Spleen (tissue), 11 donors: Measurements from ENCODE around the gene FAM219A. TPM values are rescaled to one million over a fixed set of nuclear protein-coding genes. Genes with fewer than 3 reads are reported as not detected.
"Not testable (repeated sequence)": the region's sequence is repeated elsewhere in the genome, so short reads cannot be mapped to it uniquely, and the experiment has no call there.

Source experiments
- DNase-seq: peaks from one replicate; pipeline ENCODE4 v3.0.0-alpha.2; 2020
- H3K27ac ChIP-seq, 8 donors: fragments of 200-600 bp; sonication (generic) in 7 of 8; 1 replicate in 4 of 8; 2 replicates in 4 of 8; pipeline versions ENCODE4 v1.5.0 to v1.8.0; 2016 to 2021; ENCODE audit warnings: inconsistent platforms in 4 of 8, mild to moderate bottlenecking in 4 of 8, moderate library complexity in 1 of 8
- H3K27me3 ChIP-seq, 7 donors: fragments of 200-600 bp; sonication (generic) in 6 of 7; replicated peaks in 1 of 7; 1 replicate in 4 of 7; 2 replicates in 3 of 7; pipeline versions ENCODE4 v1.5.0 to v1.8.0; 2016 to 2021; ENCODE audit warnings: inconsistent platforms in 3 of 7, mild to moderate bottlenecking in 1 of 7
- H3K36me3 ChIP-seq, 6 donors: fragments of 200-600 bp; sonication (generic) in 5 of 6; 1 replicate in 4 of 6; 2 replicates in 2 of 6; pipeline versions ENCODE4 v1.5.0 to v1.8.0; 2016 to 2021; ENCODE audit warnings: inconsistent platforms in 2 of 6
- H3K4me1 ChIP-seq, 6 donors: fragments of 200-600 bp; sonication (generic) in 5 of 6; 1 replicate in 3 of 6; 2 replicates in 3 of 6; pipeline versions ENCODE4 v1.5.0 to v1.8.0; 2016 to 2021; ENCODE audit warnings: inconsistent platforms in 3 of 6
- H3K4me3 ChIP-seq, 8 donors: fragments of 200-600 bp; sonication (generic) in 7 of 8; 1 replicate in 4 of 8; 2 replicates in 4 of 8; pipeline versions ENCODE4 v1.5.0 to v1.8.0; 2016 to 2021; ENCODE audit warnings: inconsistent platforms in 4 of 8, mild to moderate bottlenecking in 4 of 8, moderate library complexity in 2 of 8
- H3K9me3 ChIP-seq, 8 donors: fragments of 200-600 bp; sonication (generic) in 7 of 8; 1 replicate in 4 of 8; 2 replicates in 4 of 8; pipeline versions ENCODE4 v1.5.0 to v1.8.0; 2016 to 2021; ENCODE audit warnings: inconsistent platforms in 4 of 8
- CTCF ChIP-seq, 11 experiments: fragments of 200-600 bp in 7 of 11; fragments of 450-650 bp in 4 of 11; sonication (generic) in 4 of 11; IDR thresholded peaks in 8 of 11; conservative IDR thresholded peaks in 3 of 11; 1 replicate in 7 of 11; 2 replicates in 4 of 11; pipeline versions ENCODE4 v1.4.0 to v1.8.0; 2016 to 2021; ENCODE audit warnings: antibody characterized with exemption in 11 of 11, inconsistent platforms in 4 of 11, mild to moderate bottlenecking in 1 of 11
- POLR2A ChIP-seq, 3 donors: fragments of 450-650 bp; IDR thresholded peaks; one replicate each; pipeline ENCODE4 v1.5.1; 2017; ENCODE audit warnings: antibody characterized with exemption in 3 of 3, mild to moderate bottlenecking in 1 of 3
- POLR2AphosphoS5 ChIP-seq, 3 donors: sonication (generic); formaldehyde crosslinking; IDR thresholded peaks; one replicate each; pipeline ENCODE4 v1.5.1; 2017; ENCODE audit warnings: antibody characterized with exemption in 3 of 3
- WGBS, 5 donors: extraction: QIAGEN DNeasy Blood & Tissue Kit in 3 of 5; methylation state at CpG; one replicate each; pipeline versions ENCODE4 v1.1.5 to v1.1.7; 2013 to 2018; 5-methylcytosine and 5-hydroxymethylcytosine counted together
- intact Hi-C: fragments of 100-400 bp; cut with DNase I; formaldehyde crosslinking; loops from one replicate; pipeline ENCODE4 v1.15.0; 2023; ENCODE audit warnings: low total_unique reads
- polyA plus RNA-seq, 3 donors: library from polyadenylated mRNA; stranded (reverse); fragments of 200-250 nt; gene quantifications; one replicate each; pipeline ENCODE4 v1.2.1, GENCODE V29; 2013
- total RNA-seq, 7 donors: library from RNA; depleted of rRNA in 3 of 7; stranded (reverse); fragments of >200 nt in 3 of 7; fragmentation: NEBNext Ultra II Directional in 4 of 7; extraction: Animal tissue kit (Norgen Biotek cat#: 25700) in 4 of 7; gene quantifications; one replicate each; pipeline versions ENCODE4 v1.1.0 to v1.2.1, GENCODE V29; 2016 to 2021
- donor health status: healthy with polysubstance abuse.
- donor health status: DM: no; HTN: no; CAD: no; lungs with moderate emphysema.
- donor health status: DM: no; HTN: no; CAD: no.
- donor health status: Bipolar disorder and iron deficiency.
- donor health status: healthy.
- donor health status: DM: no; HTN: no; CAD: no.
- donor health status: DM: yes; HTN: yes; CAD: no.

Gene FAM219A
- total and polyA plus RNA-seq, 10 donors, result 3.2 to 26.9 (median 11.0) TPM

GRCh38 chr9:34443533-34443932, 14.8 kb downstream of the FAM219A start:
- intact Hi-C loops, result no loop called here
- TF ChIP-seq CTCF (IDR thresholded peaks at IDR 0.05 in 8 of 11, conservative IDR thresholded peaks at IDR 0.05 in 3 of 11) (no peak), POLR2A (IDR thresholded peaks at IDR 0.05) (no peak), POLR2AphosphoS5 (IDR thresholded peaks at IDR 0.05) (no peak)
- Histone ChIP-seq H3K9me3 (no peaks in the 10 kb centered on the region), H3K4me1 (peaks cover 0 to 12% (median 8%) of the 10 kb centered on the region in 6 donors), H3K4me3 (no peak overlapping the region), H3K27me3 (no peaks in the 10 kb centered on the region), H3K27ac (no peak overlapping the region), H3K36me3 (peaks cover 0 to 7% (median 0%) of the 10 kb centered on the region in 6 donors)
- WGBS, 5 donors, result 68 to 89% (median 83%) methylated on average over 2 of the region's 2 CpGs
- no peak for DNase-seq

GRCh38 chr9:34442770-34443169, 15.6 kb downstream of the FAM219A start:
- Histone ChIP-seq H3K9me3 (no peaks in the 10 kb centered on the region), H3K36me3 (peaks cover 0 to 13% (median 0%) of the 10 kb centered on the region in 6 donors), H3K4me1 (peaks cover 0 to 12% (median 8%) of the 10 kb centered on the region in 6 donors), H3K27ac (no peak overlapping the region), H3K4me3 (no peak overlapping the region), H3K27me3 (no peaks in the 10 kb centered on the region)
- TF ChIP-seq POLR2AphosphoS5 (IDR thresholded peaks at IDR 0.05), result no peak
- no peak for TF ChIP-seq CTCF (IDR thresholded peaks at IDR 0.05 in 8 of 11, conservative IDR thresholded peaks at IDR 0.05 in 3 of 11)
- TF ChIP-seq POLR2A (IDR thresholded peaks at IDR 0.05), result no peak
- intact Hi-C loops, result no loop called here
- 92 to 100% (median 97%) methylated on average over 1 of the region's 1 CpG for WGBS, 5 donors
- no peak for DNase-seq

- TF ChIP-seq POLR2AphosphoS5 (IDR thresholded peaks at IDR 0.05) (no peak), CTCF (IDR thresholded peaks at IDR 0.05 in 8 of 11, conservative IDR thresholded peaks at IDR 0.05 in 3 of 11) (no peak), POLR2A (IDR thresholded peaks at IDR 0.05) (no peak)
- no peak overlapping the region for H3K27ac ChIP-seq
These were observed 18.4 kb downstream of the FAM219A start for GRCh38 chr9:34440017-34440416.

GRCh38 chr9:34438465-34438864, 19.9 kb downstream of the FAM219A start:
- Histone ChIP-seq H3K36me3 (peaks cover 0 to 15% (median 0%) of the 10 kb centered on the region in 6 donors), H3K4me1 (peaks cover 0 to 17% (median 9%) of the 10 kb centered on the region in 6 donors)
- H3K27me3 ChIP-seq, H3K27ac ChIP-seq, H3K4me3 ChIP-seq, DNase-seq, H3K9me3 ChIP-seq: not testable (repeated sequence)
- WGBS, 5 donors, result 93 to 100% (median 97%) methylated on average over 4 of the region's 4 CpGs
- intact Hi-C loops, result loop anchor here (5.0 kb wide), 1 partner anchor 59 kb away; no protein-coding TSS in a partner anchor

More at GRCh38 chr9:34440017-34440416, 18.4 kb downstream of the FAM219A start:
- Histone ChIP-seq H3K9me3 (no peaks in the 10 kb centered on the region), H3K36me3 (peaks cover 0 to 15% (median 0%) of the 10 kb centered on the region in 6 donors), H3K4me1 (peaks cover 0 to 17% (median 9%) of the 10 kb centered on the region in 6 donors), H3K27me3 (no peaks in the 10 kb centered on the region), H3K4me3 (no peak overlapping the region)
- DNase-seq, result no peak
- intact Hi-C loops, result no loop called here

- not testable (repeated sequence) for H3K9me3 ChIP-seq
- peak; percentile 74 for DNase-seq
- intact Hi-C loops, result loop anchor here (5.0 kb wide), 1 partner anchor 59 kb away; no protein-coding TSS in a partner anchor
These were observed 20.5 kb downstream of the FAM219A start for GRCh38 chr9:34437926-34438307.

More at GRCh38 chr9:34437926-34438307, 20.5 kb downstream of the FAM219A start:
- H3K27ac ChIP-seq, H3K27me3 ChIP-seq, H3K4me3 ChIP-seq: not testable (repeated sequence)
- Histone ChIP-seq H3K4me1 (peaks cover 0 to 17% (median 9%) of the 10 kb centered on the region in 6 donors), H3K36me3 (peaks cover 0 to 15% (median 0%) of the 10 kb centered on the region in 6 donors)
- 93 to 97% (median 96%) methylated on average over 22 to 28 of the region's 28 CpGs for WGBS, 5 donors
